Activated CD4-positive, alpha-beta T cell treated with anti-CD3 and anti-CD28 coated beads for 4 hours (primary cell): ENCODE results near the gene FKBP6.
A peak's percentile ranks its signal among the peaks of the same experiment; 100 is the strongest.
"Not testable (repeated sequence)": the region's sequence is repeated elsewhere in the genome, so short reads cannot be mapped to it uniquely, and the experiment has no call there.

Source experiments
- DNase-seq, 2 donors: peaks; one replicate each; pipeline ENCODE4 v3.0.0-alpha.2; 2020

Gene FKBP6

GRCh38 chr7:73324081-73324845 lies 3.7 kb upstream of the FKBP6 start:
- DNase-seq = peak; percentile 38 to 45

- not testable (repeated sequence) for DNase-seq
These were observed 2.5 kb upstream of the FKBP6 start for GRCh38 chr7:73325424-73325823.

GRCh38 chr7:73327449-73327848 lies 512 bp upstream of the FKBP6 start:
- not testable (repeated sequence) for DNase-seq

GRCh38 chr7:73328696-73329095 lies 735 bp downstream of the FKBP6 start:
- no peak for DNase-seq

- DNase-seq = no peak
These were observed 2.1 kb downstream of the FKBP6 start for GRCh38 chr7:73329861-73330581.

GRCh38 chr7:73330772-73331171 lies 2.8 kb downstream of the FKBP6 start:
- no peak for DNase-seq

- DNase-seq = no peak
These were observed 4.5 kb downstream of the FKBP6 start for GRCh38 chr7:73332447-73332846.

- no peak for DNase-seq
These were observed 10.4 kb downstream of the FKBP6 start for GRCh38 chr7:73338321-73338720.

- no peak for DNase-seq
These were observed 12.6 kb downstream of the FKBP6 start for GRCh38 chr7:73340514-73340913.

- DNase-seq = no peak
These were observed 13.9 kb downstream of the FKBP6 start for GRCh38 chr7:73341877-73342276.

- DNase-seq = no peak
These were observed 14.7 kb downstream of the FKBP6 start for GRCh38 chr7:73342645-73343044.

GRCh38 chr7:73343671-73344380 lies 15.9 kb downstream of the FKBP6 start:
- DNase-seq = no peak

GRCh38 chr7:73345538-73345937 lies 17.6 kb downstream of the FKBP6 start:
- DNase-seq = no peak

- DNase-seq = no peak
These were observed 18.0 kb downstream of the FKBP6 start for GRCh38 chr7:73345951-73346350.

- DNase-seq = no peak
These were observed 21.8 kb downstream of the FKBP6 start for GRCh38 chr7:73349763-73350162.

- DNase-seq = no peak
These were observed 22.5 kb downstream of the FKBP6 start for GRCh38 chr7:73350306-73351068.

GRCh38 chr7:73351447-73352167 lies 23.6 kb downstream of the FKBP6 start:
- DNase-seq = no peak

- no peak for DNase-seq
These were observed 24.8 kb downstream of the FKBP6 start for GRCh38 chr7:73352784-73353183.

GRCh38 chr7:73353243-73353642 lies 25.3 kb downstream of the FKBP6 start:
- no peak for DNase-seq

- no peak for DNase-seq
These were observed 26.2 kb downstream of the FKBP6 start for GRCh38 chr7:73354196-73354595.

- no peak for DNase-seq
These were observed 26.9 kb downstream of the FKBP6 start for GRCh38 chr7:73354821-73355220.

GRCh38 chr7:73356159-73356558 lies 28.2 kb downstream of the FKBP6 start:
- no peak for DNase-seq
